HEK293T (cell line): Measurements from ENCODE around the gene DHRS4.

Source experiments
- CTCF ChIA-PET: fragments of 350-600 bp; formaldehyde crosslinking; extraction: SDS; loops from one replicate; lab custom pipeline; 2021; ENCODE audit warnings: antibody characterized with exemption, inconsistent platforms; lab: Yijun Ruan, JAX
- POLR2A ChIA-PET: fragments of 350-600 bp; formaldehyde crosslinking; extraction: SDS; loops from one replicate; lab custom pipeline; 2020; ENCODE audit warnings: antibody characterized with exemption, inconsistent platforms; lab: Yijun Ruan, JAX
- DNase-seq: peaks from one replicate; pipeline ENCODE4 v3.0.0; 2012; ENCODE audit warnings: mixed read lengths; ENCODE audit errors: extremely low spot score
- ARNT ChIP-seq: fragments of 450-650 bp; IDR thresholded peaks from 2 replicates; pipeline ENCODE4 v1.6.1; 2017; ENCODE audit warnings: mild to moderate bottlenecking
- BHLHE40 ChIP-seq: fragments of 450-650 bp; IDR thresholded peaks from 2 replicates; pipeline ENCODE4 v1.6.1; 2016; ENCODE audit warnings: mild to moderate bottlenecking, moderate library complexity, borderline replicate concordance
- CTBP1 ChIP-seq: fragments of 450-650 bp; IDR thresholded peaks from 2 replicates; pipeline ENCODE4 v1.6.1; 2016; ENCODE audit warnings: borderline replicate concordance
- ELF4 ChIP-seq: fragments of 450-650 bp; IDR thresholded peaks from 2 replicates; pipeline ENCODE4 v1.6.1; 2017; ENCODE audit warnings: antibody characterized with exemption
- FOXA1 ChIP-seq: fragments of 450-650 bp; IDR thresholded peaks from 2 replicates; pipeline ENCODE4 v1.6.1; 2016; ENCODE audit warnings: mild to moderate bottlenecking
- FOXK2 ChIP-seq: fragments of 450-650 bp; IDR thresholded peaks from 2 replicates; pipeline ENCODE4 v1.6.1; 2016; ENCODE audit warnings: mild to moderate bottlenecking
- FOXM1 ChIP-seq: fragments of 450-650 bp; IDR thresholded peaks from 2 replicates; pipeline ENCODE4 v1.6.1; 2017; ENCODE audit warnings: mild to moderate bottlenecking, borderline replicate concordance
- HDGF ChIP-seq: fragments of 450-650 bp; IDR thresholded peaks from 2 replicates; pipeline ENCODE4 v1.6.1; 2017; ENCODE audit warnings: antibody characterized with exemption, borderline replicate concordance
- L3MBTL2 ChIP-seq: fragments of 450-650 bp; conservative IDR thresholded peaks from 2 replicates; pipeline ENCODE4 v1.6.1; 2016; ENCODE audit warnings: mild to moderate bottlenecking
- LEF1 ChIP-seq: fragments of 450-650 bp; IDR thresholded peaks from 2 replicates; pipeline ENCODE4 v1.6.1; 2017; ENCODE audit warnings: mild to moderate bottlenecking, borderline replicate concordance
- NFRKB ChIP-seq: fragments of 450-650 bp; IDR thresholded peaks from 2 replicates; pipeline ENCODE4 v1.6.1; 2016; ENCODE audit warnings: mild to moderate bottlenecking, moderate library complexity
- PKNOX1 ChIP-seq: fragments of 450-650 bp; IDR thresholded peaks from 2 replicates; pipeline ENCODE4 v1.6.1; 2016
- SP1 ChIP-seq: fragments of 450-650 bp; IDR thresholded peaks from 2 replicates; pipeline ENCODE4 v1.6.1; 2017
- SUZ12 ChIP-seq: fragments of 450-650 bp; IDR thresholded peaks from 2 replicates; pipeline ENCODE4 v1.6.1; 2016; ENCODE audit warnings: mild to moderate bottlenecking
- TARDBP ChIP-seq: fragments of 450-650 bp; IDR thresholded peaks from 2 replicates; pipeline ENCODE4 v1.6.1; 2016
- ZNF384 ChIP-seq: fragments of 450-650 bp; IDR thresholded peaks from 2 replicates; pipeline ENCODE4 v1.6.1; 2016

The DHRS4 gene

GRCh38 chr14:23922545-23922944, 31.0 kb upstream of the DHRS4 start:
- ChIA-PET CTCF (interaction anchor here (1.1 kb wide), 1 partner anchor 12 kb away, joined by 3 read pairs; no protein-coding TSS in a partner anchor), POLR2A (no interaction called here)
- no peak for DNase-seq
- TF ChIP-seq NFRKB (no peak), SUZ12 (no peak), BHLHE40 (no peak), L3MBTL2 (no peak)

- TF ChIP-seq BHLHE40 (no peak), NFRKB (no peak), ZNF384 (no peak), FOXA1 (no peak), ELF4 (no peak), SP1 (no peak), FOXK2 (no peak), SUZ12 (no peak)
- ChIA-PET POLR2A (no interaction called here), CTCF (no interaction called here)
- DNase-seq, result no peak
These were observed 28.0 kb upstream of the DHRS4 start for GRCh38 chr14:23925523-23926075.

- TF ChIP-seq LEF1 (no peak), ZNF384 (no peak), HDGF (no peak), FOXA1 (no peak), ARNT (no peak), BHLHE40 (no peak), NFRKB (no peak), CTBP1 (no peak), FOXM1 (no peak), ELF4 (no peak), L3MBTL2 (no peak), SP1 (no peak), SUZ12 (no peak), FOXK2 (no peak), PKNOX1 (no peak), TARDBP (no peak)
- ChIA-PET POLR2A (no interaction called here), CTCF (interaction anchor here (0.6 to 1.4 kb wide), 3 partner anchors 294 to 338 kb away, joined by 3 read pairs; no protein-coding TSS in a partner anchor)
- DNase-seq, result no peak
These were observed 27.0 kb upstream of the DHRS4 start for GRCh38 chr14:23926543-23926942.

GRCh38 chr14:23929136-23929535, 24.4 kb upstream of the DHRS4 start:
- CTCF ChIA-PET, result no interaction called here
- POLR2A ChIA-PET, result no interaction called here
- no peak for DNase-seq
- TF ChIP-seq CTBP1 (no peak), SUZ12 (no peak), FOXM1 (no peak), ELF4 (no peak), SP1 (no peak), NFRKB (no peak), FOXK2 (no peak), L3MBTL2 (no peak), ARNT (no peak), LEF1 (no peak), HDGF (no peak), TARDBP (no peak), BHLHE40 (no peak), FOXA1 (no peak), PKNOX1 (no peak)

- POLR2A ChIA-PET, result no interaction called here
- CTCF ChIA-PET, result interaction anchor here (1.2 kb wide), 2 partner anchors 19 to 203 kb away, joined by 3 to 4 read pairs; no protein-coding TSS in a partner anchor
- TF ChIP-seq BHLHE40, result no peak
- no peak for TF ChIP-seq HDGF
- TF ChIP-seq LEF1, result no peak
- TF ChIP-seq FOXK2, result no peak
- no peak for TF ChIP-seq PKNOX1
- no peak for TF ChIP-seq TARDBP
- TF ChIP-seq NFRKB, result no peak
- TF ChIP-seq CTBP1, result no peak
- TF ChIP-seq SUZ12, result no peak
- TF ChIP-seq FOXM1, result no peak
- no peak for TF ChIP-seq L3MBTL2
- TF ChIP-seq ARNT, result no peak
- DNase-seq, result peak; percentile 84
These were observed 23.7 kb upstream of the DHRS4 start for GRCh38 chr14:23929822-23930294.

- DNase-seq, result no peak
- CTCF ChIA-PET, result interaction anchor here (0.7 to 1.2 kb wide), 3 partner anchors 20 to 300 kb away, joined by 3 to 4 read pairs (median 3); no protein-coding TSS in a partner anchor
- POLR2A ChIA-PET, result no interaction called here
- TF ChIP-seq L3MBTL2 (no peak), NFRKB (no peak), FOXA1 (no peak), CTBP1 (no peak), SP1 (no peak), ELF4 (no peak), ZNF384 (no peak), BHLHE40 (no peak), FOXM1 (no peak), PKNOX1 (no peak), SUZ12 (no peak), HDGF (no peak), ARNT (no peak), LEF1 (no peak), FOXK2 (no peak), TARDBP (no peak)
These were observed 22.8 kb upstream of the DHRS4 start for GRCh38 chr14:23930742-23931141.
